ENCODE data around the gene MAPK7. TPM values are rescaled to one million over a fixed set of nuclear protein-coding genes. Genes with fewer than 3 reads are reported as not detected.
A peak's percentile ranks its signal among the peaks of the same experiment; 100 is the strongest.

The MAPK7 gene
- 6.0 and 11.7 TPM in 2 replicates for total RNA-seq (2014; rRNA removed; shearing (Covaris generic))

- no peak for DNase-seq (ENCODE audit: low read depth)
Measured at GRCh38 chr17:19378416-19379360, at the start of gene MAPK7. Gene MAPK7 (plus strand): TSS chr17:19378498. CDS start chr17:19378901, 403 bp downstream.

- no peak for DNase-seq (ENCODE audit: low read depth)
Measured at GRCh38 chr17:19329136-19329535, 49.2 kb upstream of the MAPK7 start.

- no peak for DNase-seq (ENCODE audit: low read depth)
Measured at GRCh38 chr17:19329839-19330238, 48.5 kb upstream of the MAPK7 start.

GRCh38 chr17:19330271-19330670 lies 48.0 kb upstream of the MAPK7 start:
- DNase-seq (ENCODE audit: low read depth): no peak

GRCh38 chr17:19331134-19331533 lies 47.2 kb upstream of the MAPK7 start:
- DNase-seq (ENCODE audit: low read depth): peak; percentile 56

GRCh38 chr17:19331543-19332245 lies 46.6 kb upstream of the MAPK7 start:
- no peak for DNase-seq (ENCODE audit: low read depth)

GRCh38 chr17:19332371-19333131 lies 45.7 kb upstream of the MAPK7 start:
- DNase-seq (ENCODE audit: low read depth): no peak

GRCh38 chr17:19333132-19333440 lies 45.2 kb upstream of the MAPK7 start:
- DNase-seq (ENCODE audit: low read depth): no peak

- no peak for DNase-seq (ENCODE audit: low read depth)
Measured at GRCh38 chr17:19333736-19334290, 44.5 kb upstream of the MAPK7 start.

- DNase-seq (ENCODE audit: low read depth): no peak
Measured at GRCh38 chr17:19334331-19334730, 44.0 kb upstream of the MAPK7 start.

GRCh38 chr17:19335951-19336631 lies 42.2 kb upstream of the MAPK7 start:
- DNase-seq (ENCODE audit: low read depth): no peak

GRCh38 chr17:19336938-19337711 lies 41.2 kb upstream of the MAPK7 start:
- no peak for DNase-seq (ENCODE audit: low read depth)

- DNase-seq (ENCODE audit: low read depth): no peak
Measured at GRCh38 chr17:19337712-19338023, 40.6 kb upstream of the MAPK7 start.

- peak; percentile 46 for DNase-seq (ENCODE audit: low read depth)
Measured at GRCh38 chr17:19338031-19338990, 40.0 kb upstream of the MAPK7 start.

- no peak for DNase-seq (ENCODE audit: low read depth)
Measured at GRCh38 chr17:19339341-19339815, 38.9 kb upstream of the MAPK7 start.

GRCh38 chr17:19341211-19341631 lies 37.1 kb upstream of the MAPK7 start:
- no peak for DNase-seq (ENCODE audit: low read depth)

GRCh38 chr17:19341641-19342610 lies 36.4 kb upstream of the MAPK7 start:
- DNase-seq (ENCODE audit: low read depth): no peak

- no peak for DNase-seq (ENCODE audit: low read depth)
Measured at GRCh38 chr17:19342611-19343255, 35.6 kb upstream of the MAPK7 start.

Data from Daoy (cell line).